Body of pancreas (tissue), 4 donors: ENCODE measurements around the gene NDUFA7. TPM values are rescaled to one million over a fixed set of nuclear protein-coding genes. Genes with fewer than 3 reads are reported as not detected.

Source experiments
- ATAC-seq: fragments of 150-250 bp; one replicate; pipeline ENCODE4 v1.9.1; 2016
- DNase-seq, 4 donors: peaks; one replicate each; pipeline ENCODE4 v3.0.0-alpha.2; 2019
- H3K27ac ChIP-seq, 4 donors: fragments of 200-600 bp; sonication (generic); 1 replicate in 3 of 4; 2 replicates in 1 of 4; pipeline versions ENCODE4 v1.5.1 to v1.6.1; 2016 to 2019; ENCODE audit warnings: mild to moderate bottlenecking in 1 of 4, mixed read lengths in 1 of 4, moderate library complexity in 1 of 4
- H3K27me3 ChIP-seq, 2 donors: fragments of 200-600 bp; sonication (generic); one replicate each; pipeline ENCODE4 v1.6.0; 2016; ENCODE audit warnings: mild to moderate bottlenecking in 1 of 2
- H3K36me3 ChIP-seq, 2 donors: fragments of 200-600 bp; sonication (generic); replicated peaks in 1 of 2; 2 replicates each; pipeline ENCODE4 v1.5.1; 2016; ENCODE audit warnings: low read depth in 2 of 2; ENCODE audit not compliant: insufficient read depth in 1 of 2
- H3K4me1 ChIP-seq: fragments of 200-600 bp; sonication (generic); one replicate; pipeline ENCODE4 v1.6.0; 2016
- H3K4me3 ChIP-seq, 2 donors: fragments of 200-600 bp; sonication (generic); 1 replicate in 1 of 2; 2 replicates in 1 of 2; pipeline ENCODE4 v1.5.1; 2016 to 2019
- H3K9me3 ChIP-seq, 3 donors: fragments of 200-600 bp; sonication (generic); 1 replicate in 2 of 3; 2 replicates in 1 of 3; pipeline ENCODE4 v1.5.1; 2016
- CTCF ChIP-seq, 7 experiments: fragments of 450-650 bp in 4 of 7; fragments of 200-600 bp in 3 of 7; sonication (generic) in 3 of 7; IDR thresholded peaks; one replicate each; pipeline ENCODE4 v1.5.1; 2016 to 2019; ENCODE audit warnings: antibody characterized with exemption in 7 of 7
- POLR2A ChIP-seq, 3 donors: fragments of 450-650 bp; IDR thresholded peaks; one replicate each; pipeline ENCODE4 v1.6.1; 2016; ENCODE audit warnings: antibody characterized with exemption in 3 of 3, mild to moderate bottlenecking in 2 of 3
- WGBS, 2 donors: methylation state at CpG; one replicate each; pipeline ENCODE4 v1.1.5; 2017; 5-methylcytosine and 5-hydroxymethylcytosine counted together
- intact Hi-C: fragments of 100-400 bp; cut with DNase I; formaldehyde crosslinking; loops from one replicate; pipeline ENCODE4 v1.15.1; 2023
- total RNA-seq, 2 donors: library from RNA; depleted of rRNA; stranded (reverse); fragments of >200 nt; gene quantifications; one replicate each; pipeline ENCODE4 v1.1.0, GENCODE V29; 2016

The NDUFA7 gene
- total RNA-seq, 2 donors from 2014 or later, result 4.3 to 6.7 TPM

DNA sequence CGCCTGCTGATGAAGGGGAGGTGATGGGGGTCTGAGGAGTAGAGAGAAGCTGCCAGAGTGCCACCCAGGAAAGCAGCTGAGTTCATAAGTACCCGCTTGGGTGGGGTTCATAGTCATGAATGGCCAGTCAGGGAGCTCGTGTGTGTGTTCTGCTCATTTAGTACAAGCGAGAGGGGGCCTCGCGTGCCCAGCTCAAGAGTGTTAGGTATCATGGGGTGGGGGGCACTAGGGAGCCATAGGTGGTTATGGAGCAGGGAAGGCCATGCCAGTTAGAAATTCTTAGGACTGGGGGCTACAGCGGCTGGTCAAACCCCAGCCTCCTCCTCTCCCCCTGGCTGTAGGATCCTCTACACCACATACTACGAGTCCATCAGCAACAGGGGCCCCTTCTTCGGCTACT, 59.8 kb downstream of the NDUFA7 start:
- intact Hi-C loops, result no loop called here
- DNase-seq, result peak in 3 of 4 donors; percentile 1 to 9 (median 3)
- peaks cover 0 to 18% of the 10 kb centered on the region in 2 donors for H3K36me3 ChIP-seq
- 89 to 96% methylated on average over 9 of the region's 9 CpGs for WGBS, 2 donors
- no peak overlapping the region for H3K27ac ChIP-seq
- no peaks in the 10 kb centered on the region for H3K27me3 ChIP-seq
- no peak overlapping the region for H3K4me3 ChIP-seq
- H3K4me1 ChIP-seq, result no peaks in the 10 kb centered on the region
- no peak for ATAC-seq
- H3K9me3 ChIP-seq, result no peaks in the 10 kb centered on the region
- no peak for TF ChIP-seq POLR2A (IDR thresholded peaks at IDR 0.05)
- TF ChIP-seq CTCF (IDR thresholded peaks at IDR 0.05), result no peak

Other genes starting within 250 kb of the NDUFA7 start
- under 1 TPM in 1 of 2 donors, not detected in 1; 0.26 TPM for gene FBN3, start 171.8 kb downstream of the NDUFA7 start, total RNA-seq
- gene CERS4, start 112.0 kb downstream of the NDUFA7 start, total RNA-seq, result 10 to 100 TPM; 53.1 to 87.4 TPM
- 10 to 100 TPM; 34.0 to 41.2 TPM for gene CD320, start 13.0 kb downstream of the NDUFA7 start, total RNA-seq
- 100 to 1,000 TPM; 322 to 334 TPM for gene RPS28, start 121 bp upstream of the NDUFA7 start, total RNA-seq
- 10 to 100 TPM in 1 of 2 donors, 1 to 10 TPM in 1; 9.1 to 25.7 TPM for gene KANK3, start 21.9 kb upstream of the NDUFA7 start, total RNA-seq
- 100 to 1,000 TPM in 1 of 2 donors, 10 to 100 TPM in 1; 68.7 to 110 TPM for gene ANGPTL4, start 42.8 kb upstream of the NDUFA7 start, total RNA-seq
- gene RAB11B, start 69.0 kb upstream of the NDUFA7 start, total RNA-seq, result 10 to 100 TPM; 47.7 to 50.4 TPM
- gene MARCHF2, start 91.9 kb upstream of the NDUFA7 start, total RNA-seq, result 10 to 100 TPM; 32.9 to 35.9 TPM
- 100 to 1,000 TPM in 1 of 2 donors, 10 to 100 TPM in 1; 64.9 to 146 TPM for gene HNRNPM, start 123.6 kb upstream of the NDUFA7 start, total RNA-seq
- gene PRAM1, start 181.3 kb upstream of the NDUFA7 start, total RNA-seq, result under 1 TPM; 0.26 to 0.33 TPM
- gene ZNF414, start 192.8 kb upstream of the NDUFA7 start, total RNA-seq, result 10 to 100 TPM; 25.4 to 34.2 TPM